Muscle of leg (tissue), 11 donors: ENCODE results near the gene DNMT3A. TPM values are rescaled to one million over a fixed set of nuclear protein-coding genes. Genes with fewer than 3 reads are reported as not detected.

ENCODE experiments used
- DNase-seq: peaks from one replicate; pipeline ENCODE4 v3.0.0; 2013
- H3K27ac ChIP-seq: one replicate; pipeline ENCODE4 v1.5.1; 2013; ENCODE audit warnings: mild to moderate bottlenecking, low read length, control low read depth
- H3K27me3 ChIP-seq: one replicate; pipeline ENCODE4 v1.6.1; 2013; ENCODE audit warnings: low read length; ENCODE audit not compliant: control insufficient read depth, insufficient read depth
- H3K36me3 ChIP-seq: one replicate; pipeline ENCODE4 v1.6.1; 2013; ENCODE audit warnings: low read length; ENCODE audit not compliant: control insufficient read depth, insufficient read depth
- H3K4me1 ChIP-seq: one replicate; pipeline ENCODE4 v1.6.1; 2013; ENCODE audit warnings: low read length; ENCODE audit not compliant: control insufficient read depth, insufficient read depth
- H3K4me3 ChIP-seq: one replicate; pipeline ENCODE4 v1.5.1; 2013; ENCODE audit warnings: low read length, control low read depth
- H3K9me3 ChIP-seq: replicated peaks from 2 replicates; pipeline ENCODE4 v1.6.1; 2013; ENCODE audit warnings: low read depth, low read length; ENCODE audit not compliant: control insufficient read depth
- WGBS: methylation state at CpG from one replicate; pipeline ENCODE4 v1.1.5; 2013; ENCODE audit warnings: missing lambda C conversion rate; ENCODE audit not compliant: insufficient coverage; 5-methylcytosine and 5-hydroxymethylcytosine counted together
- polyA plus RNA-seq, 8 donors: library from polyadenylated mRNA; unstranded; fragments of 120-200 nt; gene quantifications; one replicate each; pipeline versions ENCODE4 v1.2.1 to v1.2.3, GENCODE V29; 2013; ENCODE audit warnings: inconsistent platforms in 1 of 8, low replicate concordance in 1 of 8; ENCODE audit not compliant: insufficient read length in 8 of 8, insufficient read depth in 1 of 8
- total RNA-seq: library from RNA; stranded (reverse); fragments of 120-200 nt; gene quantifications from one replicate; pipeline ENCODE4 v1.2.4, GENCODE V29; 2013

Gene DNMT3A
- total and polyA plus RNA-seq, 9 donors, result 27.3 to 74.0 (median 55.2) TPM

DNA sequence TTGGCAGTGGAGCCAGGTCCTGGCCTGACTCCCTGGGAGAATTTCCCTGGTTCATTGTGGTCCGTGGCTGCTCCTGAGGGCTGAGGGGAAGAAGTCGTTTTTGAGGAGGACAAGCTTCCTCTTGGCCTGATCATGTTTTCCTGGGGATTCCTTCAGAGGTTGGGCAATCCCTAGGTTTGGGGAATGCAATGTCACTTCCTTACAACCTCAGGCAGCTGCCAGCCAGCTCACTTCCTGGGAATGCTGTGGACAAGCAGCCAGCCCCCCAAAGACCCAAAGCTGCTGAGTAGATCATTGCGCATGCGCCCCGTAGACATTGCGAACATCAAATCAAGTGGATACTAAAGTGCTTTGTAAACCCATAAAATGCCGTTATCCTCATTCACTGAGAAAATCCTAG lies 7.7 kb upstream of the DNMT3A start:
- H3K27me3 ChIP-seq, result no peaks in the 10 kb centered on the region
- DNase-seq, result no peak
- no CpG with 5 or more reads among the region's 7 CpGs for WGBS
- no peaks in the 10 kb centered on the region for H3K9me3 ChIP-seq
- no peaks in the 10 kb centered on the region for H3K4me1 ChIP-seq
- H3K27ac ChIP-seq, result no peak overlapping the region
- H3K4me3 ChIP-seq, result no peak overlapping the region
- H3K36me3 ChIP-seq, result no peaks in the 10 kb centered on the region

- Histone ChIP-seq H3K36me3 (no peaks in the 10 kb centered on the region), H3K27ac (no peak overlapping the region), H3K4me3 (no peak overlapping the region), H3K27me3 (no peaks in the 10 kb centered on the region), H3K4me1 (peaks cover under 1% of the 10 kb centered on the region), H3K9me3 (no peaks in the 10 kb centered on the region)
- 33% methylated on average over 2 of the region's 2 CpGs for WGBS
- peak; percentile 46 for DNase-seq
These were observed 6.1 kb upstream of the DNMT3A start for GRCh38 chr2:25347846-25348245.

- 84% methylated on average over 3 of the region's 7 CpGs for WGBS
- no peak overlapping the region for H3K27ac ChIP-seq
These were observed 5.6 kb upstream of the DNMT3A start for GRCh38 chr2:25347205-25347815.

DNA sequence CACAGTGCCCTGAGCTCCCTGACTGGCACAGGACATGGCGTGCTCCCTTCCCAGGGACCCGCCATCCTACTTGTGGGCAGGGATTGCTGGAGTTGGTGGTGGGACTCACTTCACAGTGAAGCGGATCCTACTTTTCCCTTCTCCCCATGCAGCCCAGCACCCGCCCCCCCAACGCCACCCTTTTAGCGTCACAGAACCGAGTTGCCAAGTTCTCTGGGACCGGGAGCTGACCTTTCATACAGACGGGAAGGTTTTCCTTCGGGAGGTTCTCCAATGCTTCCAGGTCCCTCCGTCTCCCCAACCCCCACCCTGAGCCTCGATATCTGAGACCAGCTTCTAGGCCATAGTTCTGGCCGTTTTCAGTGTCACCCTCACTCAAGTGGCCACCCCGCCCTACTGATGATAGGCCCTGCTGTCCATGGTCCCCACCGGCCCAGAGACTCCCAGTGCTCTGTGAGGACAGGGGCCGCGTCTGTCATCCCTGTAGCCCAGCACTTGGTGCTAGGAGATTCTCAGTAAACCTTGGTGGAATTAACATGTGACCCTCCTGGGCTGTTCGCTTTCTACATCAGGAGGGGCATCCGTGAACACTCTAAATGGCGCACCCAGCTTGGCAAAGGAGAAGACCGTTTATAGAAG lies 1.6 kb upstream of the DNMT3A start:
- H3K4me1 ChIP-seq, result peaks cover 24% of the 10 kb centered on the region
- H3K36me3 ChIP-seq, result peaks cover 2% of the 10 kb centered on the region
- WGBS, result 77% methylated on average over 9 of the region's 21 CpGs
- H3K4me3 ChIP-seq, result no peak overlapping the region
- no peak for DNase-seq
- no peaks in the 10 kb centered on the region for H3K9me3 ChIP-seq
- no peak overlapping the region for H3K27ac ChIP-seq
- no peaks in the 10 kb centered on the region for H3K27me3 ChIP-seq

More at GRCh38 chr2:25347205-25347815, 5.6 kb upstream of the DNMT3A start:
- Histone ChIP-seq H3K36me3 (no peaks in the 10 kb centered on the region), H3K9me3 (no peaks in the 10 kb centered on the region), H3K4me3 (no peak overlapping the region), H3K27me3 (no peaks in the 10 kb centered on the region), H3K4me1 (peaks cover 5% of the 10 kb centered on the region)
- no peak for DNase-seq

GRCh38 chr2:25342372-25343186 lies 854 bp upstream of the DNMT3A start:
- 7% methylated on average over 38 of the region's 45 CpGs for WGBS
- H3K9me3 ChIP-seq, result no peaks in the 10 kb centered on the region
- H3K4me1 ChIP-seq, result peaks cover 32% of the 10 kb centered on the region
- peak overlapping the region; percentile 59 for H3K27ac ChIP-seq
- peak; percentile 91 for DNase-seq
- H3K4me3 ChIP-seq, result peak overlapping the region; percentile 48
- H3K36me3 ChIP-seq, result peaks cover 7% of the 10 kb centered on the region
- H3K27me3 ChIP-seq, result no peaks in the 10 kb centered on the region

DNA sequence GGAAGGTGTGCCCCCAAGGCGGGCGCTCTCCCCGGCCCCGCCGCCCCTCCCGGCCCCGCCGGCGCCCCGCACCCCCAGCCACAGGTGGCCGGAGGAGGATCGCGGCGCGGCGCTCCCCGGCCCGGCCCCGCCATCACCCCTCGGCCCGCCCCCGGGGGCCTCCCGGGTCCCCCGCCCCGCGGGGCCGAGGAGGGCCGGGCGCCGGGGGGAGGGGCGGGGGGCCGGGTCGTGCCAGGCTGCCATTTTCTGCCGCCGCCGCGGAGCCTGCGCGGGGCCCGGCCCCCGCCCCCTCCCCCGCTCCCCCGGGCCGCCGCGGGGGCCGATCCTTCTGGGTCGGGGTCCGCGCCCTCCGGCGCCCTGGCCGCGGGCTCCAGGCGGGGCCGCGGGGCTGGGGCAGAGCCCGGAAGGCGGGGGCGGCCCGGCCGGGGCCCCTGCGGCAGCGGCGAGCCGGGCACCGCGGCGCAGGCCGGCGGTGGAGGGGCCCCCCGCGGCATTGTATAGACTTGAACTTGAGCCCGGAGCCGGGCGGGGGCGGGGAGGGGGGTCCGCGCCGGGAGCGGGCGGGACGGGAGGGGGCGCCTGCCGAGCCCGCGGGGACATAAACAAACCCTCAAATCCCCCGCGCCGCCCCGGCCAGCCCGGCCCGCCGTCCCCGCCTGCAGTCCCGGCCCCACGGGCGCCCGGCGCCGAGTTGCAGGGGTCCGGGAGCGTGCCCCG lies 556 bp downstream of the DNMT3A start:
- H3K27ac ChIP-seq, result no peak overlapping the region
- WGBS, result under 1% methylated on average over 69 of the region's 104 CpGs
- peak; percentile 67 for DNase-seq
- no peaks in the 10 kb centered on the region for H3K27me3 ChIP-seq
- no peaks in the 10 kb centered on the region for H3K9me3 ChIP-seq
- H3K36me3 ChIP-seq, result peaks cover 10% of the 10 kb centered on the region
- H3K4me1 ChIP-seq, result peaks cover 46% of the 10 kb centered on the region
- peak overlapping the region; percentile 60 for H3K4me3 ChIP-seq

- DNase-seq, result peak; percentile 71
- WGBS, result 5% methylated on average over 66 of the region's 73 CpGs
- Histone ChIP-seq H3K4me3 (peak overlapping the region; percentile 60), H3K27me3 (no peaks in the 10 kb centered on the region), H3K36me3 (peaks cover 10% of the 10 kb centered on the region), H3K27ac (peak overlapping the region; percentile 73), H3K4me1 (peaks cover 54% of the 10 kb centered on the region), H3K9me3 (no peaks in the 10 kb centered on the region)
These were observed 1.4 kb downstream of the DNMT3A start for GRCh38 chr2:25340181-25340921.

GRCh38 chr2:25339791-25340180 lies 1.9 kb downstream of the DNMT3A start:
- DNase-seq, result peak; percentile 53
- peaks cover 10% of the 10 kb centered on the region for H3K36me3 ChIP-seq
- H3K4me1 ChIP-seq, result peaks cover 57% of the 10 kb centered on the region
- no peaks in the 10 kb centered on the region for H3K9me3 ChIP-seq
- H3K27me3 ChIP-seq, result no peaks in the 10 kb centered on the region
- whole genome bisulfite sequencing, result 29% methylated on average over 16 of the region's 18 CpGs
- peak overlapping the region; percentile 73 for H3K27ac ChIP-seq
- H3K4me3 ChIP-seq, result peak overlapping the region; percentile 60

DNA sequence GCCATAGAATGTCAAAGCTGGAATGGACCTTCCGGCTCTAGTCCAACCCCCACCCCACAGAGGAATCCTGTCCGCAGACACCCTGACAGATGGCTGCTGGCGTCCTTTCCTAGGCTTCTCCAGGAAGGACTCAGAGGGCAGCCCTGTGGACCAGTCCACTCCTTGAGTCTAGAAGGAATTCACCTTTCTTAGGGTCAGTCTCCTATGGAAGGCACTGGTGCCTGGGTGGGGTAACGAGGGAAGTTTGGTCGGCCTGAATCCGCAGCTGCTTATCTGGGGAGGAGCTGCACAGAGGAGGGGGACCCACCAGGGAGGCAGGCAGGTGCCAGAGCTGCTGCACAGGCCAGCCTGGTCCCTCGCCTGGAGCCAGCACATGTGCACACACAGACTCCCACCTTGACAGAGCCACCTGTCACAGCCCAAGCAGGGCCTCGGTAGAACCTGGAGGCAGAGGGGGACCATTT lies 2.5 kb downstream of the DNMT3A start:
- Histone ChIP-seq H3K9me3 (no peaks in the 10 kb centered on the region), H3K4me3 (no peak overlapping the region), H3K27me3 (no peaks in the 10 kb centered on the region), H3K27ac (peak overlapping the region; percentile 73), H3K4me1 (peaks cover 61% of the 10 kb centered on the region), H3K36me3 (peaks cover 10% of the 10 kb centered on the region)
- peak; percentile 64 for DNase-seq
- 42% methylated on average over 5 of the region's 8 CpGs for WGBS
